ENCODE measurements around the gene PHACTR3.

GRCh38 chr20:59823491-59824259 is 219.3 kb downstream of the PHACTR3 start:
- TF ChIP-seq POLR2A (IDR thresholded peaks at IDR 0.05; ENCODE audit: low read depth, low read length), result no peak
- TF ChIP-seq CTCF (IDR thresholded peaks at IDR 0.05; ENCODE audit: extremely low read depth in 1 of 2, insufficient read depth in 1 of 2, low read depth in 1 of 2, low read length in 2 of 2), result no peak
- TF ChIP-seq MAX (IDR thresholded peaks at IDR 0.05; ENCODE audit: insufficient read depth, insufficient read length), result no peak
